GM19099 (cell line): ENCODE results near the gene TMC2.

Source experiments
- POLR2A ChIP-seq: IDR thresholded peaks from 3 replicates; pipeline ENCODE4 v1.6.1; 2011; ENCODE audit warnings: low read depth; ENCODE audit not compliant: insufficient read length; ENCODE audit errors: extremely low read depth

TMC2 gene

GRCh38 chr20:2536560-2536986 is at the start of gene TMC2:
Gene TMC2, plus strand, starts transcription at chr20:2536573. Its CDS starts 49 bp downstream, at chr20:2536622.
- TF ChIP-seq POLR2A = no peak

GRCh38 chr20:2507464-2507863 is 28.9 kb upstream of the TMC2 start:
- no peak for TF ChIP-seq POLR2A

GRCh38 chr20:2507875-2508630 is 28.3 kb upstream of the TMC2 start:
- TF ChIP-seq POLR2A = no peak

GRCh38 chr20:2508631-2509467 is 27.5 kb upstream of the TMC2 start, which contains the start of gene ZNF343:
Gene ZNF343, minus strand, starts transcription at chr20:2508915. Its CDS starts 15,020 bp downstream, at chr20:2493895.
- peak; percentile 85 for TF ChIP-seq POLR2A

- TF ChIP-seq POLR2A = no peak
Observed at GRCh38 chr20:2509468-2509781, 26.9 kb upstream of the TMC2 start.

GRCh38 chr20:2509794-2510193 is 26.6 kb upstream of the TMC2 start:
- TF ChIP-seq POLR2A = no peak

GRCh38 chr20:2515203-2515602 is 21.2 kb upstream of the TMC2 start:
- TF ChIP-seq POLR2A = no peak

GRCh38 chr20:2516399-2516798 is 20.0 kb upstream of the TMC2 start:
- no peak for TF ChIP-seq POLR2A

- TF ChIP-seq POLR2A = no peak
Observed at GRCh38 chr20:2518096-2518495, 18.3 kb upstream of the TMC2 start.

- no peak for TF ChIP-seq POLR2A
Observed at GRCh38 chr20:2518558-2518957, 17.8 kb upstream of the TMC2 start.

- TF ChIP-seq POLR2A = no peak
Observed at GRCh38 chr20:2519115-2519809, 17.1 kb upstream of the TMC2 start.

- no peak for TF ChIP-seq POLR2A
Observed at GRCh38 chr20:2520617-2521016, 15.8 kb upstream of the TMC2 start.

GRCh38 chr20:2521369-2522305 is 14.7 kb upstream of the TMC2 start:
- no peak for TF ChIP-seq POLR2A
